Neuronal stem cell (in vitro differentiated cells): ENCODE measurements around the gene CCDC167.
A peak's percentile ranks its signal among the peaks of the same experiment; 100 is the strongest.

Experiments
- DNase-seq: peaks from one replicate; pipeline ENCODE4 v3.0.0-alpha.2; 2013; ENCODE audit warnings: low spot score
- H2AFZ ChIP-seq: one replicate; pipeline ENCODE4 v1.6.1; 2013; ENCODE audit warnings: mild to moderate bottlenecking, low read length, inconsistent platforms
- H2AK5ac ChIP-seq: 2 replicates; pipeline ENCODE4 v1.6.1; 2013; ENCODE audit warnings: low read depth, mild to moderate bottlenecking, inconsistent platforms, low read length, moderate library complexity, mixed read lengths
- H2BK120ac ChIP-seq: 2 replicates; pipeline ENCODE4 v1.6.1; 2013; ENCODE audit warnings: low read depth, mild to moderate bottlenecking, inconsistent platforms, low read length, moderate library complexity, mixed read lengths
- H2BK12ac ChIP-seq: one replicate; pipeline ENCODE4 v1.6.1; 2013; ENCODE audit warnings: low read length, inconsistent platforms
- H2BK15ac ChIP-seq: 2 replicates; pipeline ENCODE4 v1.6.1; 2013; ENCODE audit warnings: mild to moderate bottlenecking, low read length, inconsistent platforms, mixed read lengths
- H2BK5ac ChIP-seq: one replicate; pipeline ENCODE4 v1.6.1; 2013; ENCODE audit warnings: inconsistent platforms, mild to moderate bottlenecking, low read length, moderate library complexity
- H3K14ac ChIP-seq: one replicate; pipeline ENCODE4 v1.6.1; 2013; ENCODE audit warnings: low read length, inconsistent platforms
- H3K18ac ChIP-seq: 2 replicates; pipeline ENCODE4 v1.6.1; 2013; ENCODE audit warnings: low read length, inconsistent platforms
- H3K23ac ChIP-seq: 2 replicates; pipeline ENCODE4 v1.6.1; 2013; ENCODE audit warnings: low read depth, mild to moderate bottlenecking, mixed read lengths, low read length, inconsistent platforms; ENCODE audit not compliant: poor library complexity
- H3K27ac ChIP-seq: replicated peaks from 3 replicates; pipeline ENCODE4 v1.5.1; 2013; ENCODE audit warnings: low read length, inconsistent platforms
- H3K27me3 ChIP-seq, 3 experiments: 2 replicates each; pipeline ENCODE4 v1.6.1; 2013; ENCODE audit warnings: low read length in 3 of 3, mild to moderate bottlenecking in 2 of 3, inconsistent platforms in 1 of 3, low read depth in 1 of 3, mixed read lengths in 1 of 3, moderate library complexity in 1 of 3; ENCODE audit not compliant: control insufficient read depth in 3 of 3, insufficient read depth in 3 of 3
- H3K36me3 ChIP-seq, 2 donors: replicated peaks in 1 of 2; 2 replicates each; pipeline ENCODE4 v1.6.1; 2013; ENCODE audit warnings: low read length in 2 of 2; ENCODE audit not compliant: control insufficient read depth in 2 of 2, insufficient read depth in 2 of 2
- H3K4ac ChIP-seq: 2 replicates; pipeline ENCODE4 v1.6.1; 2013; ENCODE audit warnings: inconsistent platforms, mild to moderate bottlenecking, low read length, moderate library complexity
- H3K4me1 ChIP-seq, 2 donors: 1 replicate in 1 of 2; 2 replicates in 1 of 2; pipeline ENCODE4 v1.6.1; 2013; ENCODE audit warnings: low read length in 2 of 2, low read depth in 1 of 2; ENCODE audit not compliant: control insufficient read depth in 2 of 2, insufficient read depth in 1 of 2
- H3K4me2 ChIP-seq: one replicate; pipeline ENCODE4 v1.6.1; 2013; ENCODE audit warnings: mild to moderate bottlenecking, low read length, inconsistent platforms; ENCODE audit not compliant: insufficient read depth, poor library complexity, severe bottlenecking
- H3K4me3 ChIP-seq, 2 donors: 2 replicates each; pipeline ENCODE4 v1.5.1; 2013; ENCODE audit warnings: low read length in 2 of 2, mild to moderate bottlenecking in 2 of 2, inconsistent platforms in 1 of 2, moderate library complexity in 1 of 2
- H3K79me1 ChIP-seq: one replicate; pipeline ENCODE4 v1.6.1; 2013; ENCODE audit warnings: low read depth, mild to moderate bottlenecking, inconsistent platforms, low read length, moderate library complexity
- H3K9ac ChIP-seq: one replicate; pipeline ENCODE4 v1.6.1; 2013; ENCODE audit warnings: mild to moderate bottlenecking, low read depth, low read length, inconsistent platforms; ENCODE audit not compliant: poor library complexity
- H3K9me3 ChIP-seq, 2 donors: replicated peaks in 1 of 2; 2 replicates each; pipeline versions ENCODE3 to v1.6.1; 2013; ENCODE audit warnings: low read length in 2 of 2, mild to moderate bottlenecking in 2 of 2, inconsistent platforms in 1 of 2, low read depth in 1 of 2, mixed read lengths in 1 of 2, moderate library complexity in 1 of 2; ENCODE audit not compliant: control insufficient read depth in 2 of 2, insufficient read depth in 1 of 2
- H4K8ac ChIP-seq: one replicate; pipeline ENCODE4 v1.6.1; 2013; ENCODE audit warnings: low read depth, mild to moderate bottlenecking, inconsistent platforms, low read length, moderate library complexity
- H4K91ac ChIP-seq: one replicate; pipeline ENCODE4 v1.6.1; 2013; ENCODE audit warnings: low read length, low read depth, mild to moderate bottlenecking, inconsistent platforms; ENCODE audit not compliant: poor library complexity
- WGBS, 2 donors: extraction: QIAGEN DNeasy Blood & Tissue Kit; methylation state at CpG; one replicate each; pipeline ENCODE4 v1.1.7; 2013; ENCODE audit warnings: missing lambda C conversion rate in 2 of 2, mixed read lengths in 1 of 2; ENCODE audit not compliant: insufficient read length in 2 of 2, insufficient replicate concordance in 1 of 2; ENCODE audit errors: extremely low coverage in 2 of 2; 5-methylcytosine and 5-hydroxymethylcytosine counted together

CCDC167 gene

DNA sequence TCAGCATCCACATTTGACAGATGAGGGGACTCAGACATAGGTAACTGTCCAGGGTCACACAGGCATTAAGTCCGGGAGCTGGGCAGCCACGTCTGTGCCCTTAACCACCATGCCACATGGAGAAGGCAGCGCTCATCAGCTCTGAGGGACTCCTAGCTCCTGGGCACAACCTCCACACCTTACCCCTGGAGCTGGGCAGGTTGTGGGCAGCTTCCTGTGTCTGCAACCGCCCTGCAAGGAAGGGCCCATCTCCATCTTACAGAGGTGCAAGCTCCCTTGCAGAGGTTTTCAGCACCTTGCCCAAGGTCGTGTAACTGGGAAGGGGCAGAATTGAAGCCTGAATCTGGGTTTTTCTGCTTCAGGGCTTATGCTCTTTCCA, 7.9 kb downstream of the CCDC167 start:
- Histone ChIP-seq H3K9me3 (no peaks in the 10 kb centered on the region), H3K4me2 (no peak overlapping the region), H4K91ac (no peak overlapping the region), H3K18ac (no peak overlapping the region), H3K4me3 (no peak overlapping the region), H3K14ac (no peak overlapping the region), H3K23ac (no peak overlapping the region), H3K36me3 (peaks cover 0 to 3% of the 10 kb centered on the region in 2 donors), H3K9ac (no peak overlapping the region), H2BK15ac (no peak overlapping the region), H2BK12ac (no peak overlapping the region), H4K8ac (no peak overlapping the region), H2BK5ac (no peak overlapping the region), H3K4ac (no peak overlapping the region), H3K79me1 (peaks cover 4% of the 10 kb centered on the region), H3K27ac (no peak overlapping the region), H3K4me1 (peaks cover 7 to 13% of the 10 kb centered on the region in 2 donors), H2BK120ac (no peak overlapping the region), H2AFZ (no peak overlapping the region), H2AK5ac (no peak overlapping the region), H3K27me3 (no peaks in the 10 kb centered on the region)
- no CpG with 5 or more reads among the region's 5 CpGs for WGBS, 2 donors
- DNase-seq = no peak

DNA sequence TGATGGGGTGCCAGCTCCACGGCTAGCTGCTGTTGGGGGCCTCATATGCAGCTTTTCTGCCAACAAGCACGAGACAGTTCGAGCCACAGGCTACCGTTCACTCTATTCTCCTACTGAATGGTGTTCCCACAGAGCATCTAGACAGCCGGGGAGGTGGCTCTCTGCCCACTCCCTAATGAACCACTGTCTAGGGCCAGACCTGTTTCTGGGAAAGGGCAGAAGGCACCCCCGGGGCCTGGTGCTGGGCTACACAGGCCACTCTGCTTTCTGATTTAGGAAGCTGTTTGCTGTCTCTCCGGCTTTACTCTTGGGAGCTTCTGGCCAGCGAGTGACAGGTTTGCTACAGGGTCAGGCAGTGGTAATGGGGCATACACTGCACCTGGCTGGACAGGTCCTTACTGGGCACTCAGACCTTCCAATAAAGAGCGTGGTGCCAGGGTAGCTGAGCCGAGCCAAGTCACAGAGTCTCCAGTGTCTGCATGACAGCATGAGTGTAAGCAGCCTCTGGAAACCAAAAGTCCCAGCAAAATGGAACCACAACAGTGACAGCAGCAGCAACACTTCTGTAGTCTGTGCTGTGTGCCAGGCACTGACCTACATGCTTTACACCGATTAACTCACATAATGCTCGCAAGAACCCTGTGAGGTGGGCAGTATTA, 8.4 kb downstream of the CCDC167 start:
- Histone ChIP-seq H3K4me2 (no peak overlapping the region), H3K23ac (peak overlapping the region; percentile 12), H3K36me3 (peaks cover 0 to 3% of the 10 kb centered on the region in 2 donors), H3K79me1 (peaks cover 4% of the 10 kb centered on the region), H3K4ac (peak overlapping the region; percentile 53), H3K27ac (no peak overlapping the region), H4K8ac (no peak overlapping the region), H2BK15ac (no peak overlapping the region), H2BK5ac (peak overlapping the region; percentile 39), H3K9me3 (no peaks in the 10 kb centered on the region), H3K9ac (no peak overlapping the region), H3K27me3 (no peaks in the 10 kb centered on the region), H4K91ac (no peak overlapping the region), H3K4me1 (peaks cover 7 to 13% of the 10 kb centered on the region in 2 donors), H2BK12ac (no peak overlapping the region), H2AFZ (no peak overlapping the region), H3K18ac (peak overlapping the region; percentile 46), H2AK5ac (peak overlapping the region; percentile 6), H3K14ac (no peak overlapping the region), H3K4me3 (no peak overlapping the region), H2BK120ac (no peak overlapping the region)
- DNase-seq = no peak
- no CpG with 5 or more reads among the region's 12 CpGs for WGBS, 2 donors

DNA sequence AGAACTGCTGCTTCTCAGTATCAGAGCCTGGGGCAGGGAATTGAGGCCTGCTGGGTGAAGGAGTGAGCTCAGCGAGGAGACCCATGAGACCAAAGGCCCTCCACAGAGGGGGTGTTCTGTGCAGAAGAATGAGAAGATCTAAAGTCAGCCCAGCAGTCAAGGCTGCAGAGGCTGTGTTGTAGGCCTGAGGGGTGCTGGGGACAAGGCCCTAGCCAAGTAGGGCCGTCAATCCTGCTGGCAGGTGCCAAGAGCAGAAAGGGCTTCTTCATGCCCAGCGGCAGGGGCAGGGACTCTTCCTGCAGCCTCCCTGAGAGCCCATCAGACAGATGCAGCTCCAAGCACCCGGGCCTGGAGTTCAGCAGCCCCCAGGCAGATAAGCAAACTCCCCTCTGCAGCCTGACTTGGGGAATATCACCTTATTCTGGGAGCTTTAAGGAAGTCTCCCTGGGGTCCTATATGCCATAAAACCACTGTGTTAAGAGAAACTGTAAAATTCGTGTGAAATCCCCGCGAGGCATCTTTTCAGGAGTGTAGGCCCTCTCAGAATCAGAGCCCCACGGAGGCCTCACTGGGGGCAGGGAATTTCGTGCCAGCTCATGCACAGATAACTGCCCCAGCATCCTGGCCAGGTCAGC, 9.0 kb downstream of the CCDC167 start:
- H3K4ac ChIP-seq = no peak overlapping the region
- no peak overlapping the region for H3K9ac ChIP-seq
- no peak overlapping the region for H3K4me3 ChIP-seq
- H3K14ac ChIP-seq = no peak overlapping the region
- WGBS, 2 donors = no CpG with 5 or more reads among the region's 9 CpGs
- no peak overlapping the region for H2BK12ac ChIP-seq
- no peaks in the 10 kb centered on the region for H3K27me3 ChIP-seq
- H2AFZ ChIP-seq = no peak overlapping the region
- DNase-seq = no peak
- no peak overlapping the region for H2BK120ac ChIP-seq
- H3K4me2 ChIP-seq = no peak overlapping the region
- H4K8ac ChIP-seq = no peak overlapping the region
- H3K23ac ChIP-seq = peak overlapping the region; percentile 12
- H3K36me3 ChIP-seq = peaks cover 0 to 3% of the 10 kb centered on the region in 2 donors
- H2AK5ac ChIP-seq = peak overlapping the region; percentile 6
- no peaks in the 10 kb centered on the region for H3K9me3 ChIP-seq
- no peak overlapping the region for H2BK15ac ChIP-seq
- H4K91ac ChIP-seq = no peak overlapping the region
- H3K4me1 ChIP-seq = peaks cover 7 to 13% of the 10 kb centered on the region in 2 donors
- H3K79me1 ChIP-seq = peaks cover 4% of the 10 kb centered on the region
- no peak overlapping the region for H3K27ac ChIP-seq
- H2BK5ac ChIP-seq = peak overlapping the region; percentile 39
- peak overlapping the region; percentile 46 for H3K18ac ChIP-seq

DNA sequence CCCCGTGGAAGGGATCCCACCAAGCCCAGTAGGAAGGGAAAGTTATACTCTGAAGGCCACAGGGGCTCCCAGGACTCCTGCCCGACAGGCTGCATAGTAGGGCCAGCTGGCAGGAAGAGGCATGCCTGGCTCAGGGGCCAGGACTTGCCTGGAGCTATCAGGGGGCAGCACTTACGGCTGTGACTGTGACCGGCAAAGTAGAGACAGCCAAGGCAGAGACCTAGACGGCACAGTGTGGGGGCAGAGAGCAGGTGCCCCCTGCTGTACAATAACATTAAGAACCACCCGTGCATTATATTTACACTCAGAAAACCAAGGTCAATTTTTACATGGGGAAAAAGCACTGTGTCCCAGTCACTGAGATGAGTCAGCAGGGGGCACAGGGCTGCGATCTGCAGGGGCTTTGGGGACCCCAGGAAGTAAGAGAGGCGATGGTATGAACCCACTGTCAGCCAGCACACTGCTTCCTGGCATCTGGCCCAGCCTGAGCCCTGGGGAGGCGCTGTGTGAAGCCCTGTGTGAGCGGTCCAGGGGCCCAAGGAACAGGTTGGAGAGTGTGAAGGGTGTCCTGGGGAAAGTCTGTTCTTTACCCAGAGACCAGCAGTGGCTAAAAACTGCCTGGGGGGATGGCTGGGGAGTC, 9.9 kb downstream of the CCDC167 start:
- H3K4ac ChIP-seq = no peak overlapping the region
- no peak overlapping the region for H4K91ac ChIP-seq
- peak overlapping the region; percentile 2 for H2AK5ac ChIP-seq
- no CpG with 5 or more reads among the region's 10 CpGs for WGBS, 2 donors
- no peak overlapping the region for H3K9ac ChIP-seq
- no peak overlapping the region for H2BK15ac ChIP-seq
- no peak overlapping the region for H3K4me3 ChIP-seq
- H2BK120ac ChIP-seq = no peak overlapping the region
- no peak overlapping the region for H2AFZ ChIP-seq
- H2BK5ac ChIP-seq = no peak overlapping the region
- peaks cover 7 to 17% of the 10 kb centered on the region in 2 donors for H3K4me1 ChIP-seq
- H3K27ac ChIP-seq = no peak overlapping the region
- no peak for DNase-seq
- H3K36me3 ChIP-seq = peaks cover 0 to 3% of the 10 kb centered on the region in 2 donors
- peaks cover 4% of the 10 kb centered on the region for H3K79me1 ChIP-seq
- H3K23ac ChIP-seq = no peak overlapping the region
- no peaks in the 10 kb centered on the region for H3K27me3 ChIP-seq
- no peak overlapping the region for H4K8ac ChIP-seq
- H3K9me3 ChIP-seq = no peaks in the 10 kb centered on the region
- H3K14ac ChIP-seq = peak overlapping the region; percentile 21
- no peak overlapping the region for H3K4me2 ChIP-seq
- no peak overlapping the region for H2BK12ac ChIP-seq
- no peak overlapping the region for H3K18ac ChIP-seq
